Calu3 (cell line): Measurements from ENCODE around the gene CHRD. TPM values are rescaled to one million over a fixed set of nuclear protein-coding genes. Genes with fewer than 3 reads are reported as not detected.

Experiments
- BruUV-seq: library from RNA; stranded (reverse); fragments of 400-500 nt; replicated peaks from 2 replicates; lab custom pipeline; 2021; lab: Mats Ljungman, UMichigan
- CTCF ChIA-PET: fragments of 300-600 bp; sonication (Branson Sonifier 250); formaldehyde crosslinking; loops from one replicate; lab custom pipeline; 2022; ENCODE audit warnings: antibody characterized with exemption; lab: Charles Lee
- DNase-seq: peaks from one replicate; pipeline ENCODE4 v3.0.0; 2022
- H3K27ac Mint-ChIP-seq: one replicate; pipeline ENCODE4 v1.8.0; 2022; ENCODE audit warnings: mixed read lengths; ENCODE audit not compliant: unreplicated experiment
- H3K27me3 Mint-ChIP-seq: one replicate; pipeline ENCODE4 v1.8.0; 2022; ENCODE audit warnings: mixed read lengths; ENCODE audit not compliant: unreplicated experiment
- H3K36me3 Mint-ChIP-seq: one replicate; pipeline ENCODE4 v1.8.0; 2022; ENCODE audit warnings: mild to moderate bottlenecking, moderate library complexity, mixed read lengths; ENCODE audit not compliant: insufficient read depth, unreplicated experiment
- H3K4me1 Mint-ChIP-seq: one replicate; pipeline ENCODE4 v1.8.0; 2022; ENCODE audit warnings: mild to moderate bottlenecking, low read depth, mixed read lengths; ENCODE audit not compliant: unreplicated experiment
- H3K4me3 Mint-ChIP-seq: one replicate; pipeline ENCODE4 v1.8.0; 2022; ENCODE audit warnings: mild to moderate bottlenecking, low read depth, moderate library complexity, mixed read lengths; ENCODE audit not compliant: unreplicated experiment
- H3K9me3 Mint-ChIP-seq: one replicate; pipeline ENCODE4 v1.8.0; 2022; ENCODE audit warnings: low read depth, mixed read lengths; ENCODE audit not compliant: unreplicated experiment
- CTCF ChIP-seq: fragments of 200-600 bp; IDR thresholded peaks from one replicate; pipeline ENCODE4 v1.8.0; 2022; ENCODE audit warnings: antibody characterized with exemption; ENCODE audit not compliant: unreplicated experiment
- intact Hi-C: fragments of 100-400 bp; cut with micrococcal nuclease; formaldehyde crosslinking; loops from one replicate; pipeline ENCODE4 v1.10.0; 2022; ENCODE audit not compliant: unreplicated experiment
- total RNA-seq: library from RNA; stranded (reverse); gene quantifications from 2 replicates; pipeline ENCODE4 v1.2.3, GENCODE V29; 2022

The CHRD gene
- total RNA-seq, 1 experiment from 2014 or later = not detected

GRCh38 chr3:184415203-184415490 lies 35.3 kb downstream of the CHRD start:
- H3K4me3 Mint-ChIP-seq = no peak overlapping the region
- H3K4me1 Mint-ChIP-seq = no peaks in the 10 kb centered on the region
- H3K36me3 Mint-ChIP-seq = no peaks in the 10 kb centered on the region
- DNase-seq = no peak
- CTCF ChIA-PET = interaction anchor here (0.6 to 1.1 kb wide), 3 partner anchors 16 to 44 kb away, joined by 6 to 7 read pairs (median 6); no protein-coding TSS in a partner anchor
- intact Hi-C loops = no loop called here
- peaks cover 22% of the 10 kb centered on the region for H3K27me3 Mint-ChIP-seq
- H3K9me3 Mint-ChIP-seq = no peaks in the 10 kb centered on the region
- no TSS peak for BruUV-seq
- TF ChIP-seq CTCF = no peak
- H3K27ac Mint-ChIP-seq = no peak overlapping the region

GRCh38 chr3:184417619-184418327 lies 37.9 kb downstream of the CHRD start:
- BruUV-seq = no TSS peak
- Mint-ChIP-seq H3K27me3 (peaks cover 6% of the 10 kb centered on the region), H3K4me3 (no peak overlapping the region), H3K27ac (no peak overlapping the region), H3K36me3 (no peaks in the 10 kb centered on the region), H3K9me3 (no peaks in the 10 kb centered on the region), H3K4me1 (no peaks in the 10 kb centered on the region)
- CTCF ChIA-PET = interaction anchor here (0.6 to 1.5 kb wide), 6 partner anchors 19 to 97 kb away, joined by 3 to 20 read pairs (median 4); no protein-coding TSS in a partner anchor
- intact Hi-C loops = loop anchor here (1.0 kb wide), 2 partner anchors 51 to 96 kb away; no protein-coding TSS in a partner anchor
- peak; percentile 100 for TF ChIP-seq CTCF
- DNase-seq = peak; percentile 87

- CTCF ChIA-PET = interaction anchor here (1.0 to 1.7 kb wide), 4 partner anchors 48 to 121 kb away, joined by 3 to 6 read pairs (median 4); no protein-coding TSS in a partner anchor
- no peak for DNase-seq
- peaks cover 4% of the 10 kb centered on the region for H3K9me3 Mint-ChIP-seq
- no TSS peak for BruUV-seq
- no peak overlapping the region for H3K4me3 Mint-ChIP-seq
- H3K27ac Mint-ChIP-seq = no peak overlapping the region
- H3K27me3 Mint-ChIP-seq = peaks cover 20% of the 10 kb centered on the region
- no peak for TF ChIP-seq CTCF
- intact Hi-C loops = no loop called here
- H3K36me3 Mint-ChIP-seq = no peaks in the 10 kb centered on the region
- no peaks in the 10 kb centered on the region for H3K4me1 Mint-ChIP-seq
Measured at GRCh38 chr3:184419171-184419570, 39.3 kb downstream of the CHRD start.

GRCh38 chr3:184423561-184423960 lies 43.7 kb downstream of the CHRD start:
- Mint-ChIP-seq H3K27me3 (peaks cover 47% of the 10 kb centered on the region), H3K4me1 (no peaks in the 10 kb centered on the region), H3K4me3 (no peak overlapping the region), H3K36me3 (no peaks in the 10 kb centered on the region), H3K9me3 (peaks cover 4% of the 10 kb centered on the region), H3K27ac (no peak overlapping the region)
- no peak for DNase-seq
- no peak for TF ChIP-seq CTCF
- no TSS peak for BruUV-seq
- intact Hi-C loops = no loop called here
- CTCF ChIA-PET = interaction anchor here (0.6 kb wide), 1 partner anchor 74 kb away, joined by 5 read pairs; no protein-coding TSS in a partner anchor
